Lung (tissue), 12 donors: Measurements from ENCODE around the gene SLC22A23. TPM values are rescaled to one million over a fixed set of nuclear protein-coding genes. Genes with fewer than 3 reads are reported as not detected.
A peak's percentile ranks its signal among the peaks of the same experiment; 100 is the strongest.

ENCODE experiments used
- ATAC-seq: fragments of 200-7000 bp; cut with Tn5 transposase; one replicate; pipeline ENCODE4 v1.9.1; 2020; ENCODE audit warnings: moderate number of reproducible peaks; ENCODE audit not compliant: insufficient read depth, low FRiP score
- DNase-seq, 3 donors: peaks; one replicate each; pipeline ENCODE4 v3.0.0-alpha.2; 2013 to 2017
- H3K27ac ChIP-seq, 2 donors: one replicate each; pipeline ENCODE4 v1.5.1; 2013; ENCODE audit warnings: mild to moderate bottlenecking in 2 of 2, moderate library complexity in 2 of 2, control low read depth in 1 of 2, inconsistent platforms in 1 of 2, low read depth in 1 of 2, low read length in 1 of 2
- H3K27me3 ChIP-seq, 3 donors: one replicate each; pipeline ENCODE4 v1.5.1; 2013; ENCODE audit warnings: low read length in 2 of 3; ENCODE audit not compliant: control insufficient read depth in 3 of 3, insufficient read depth in 3 of 3
- H3K36me3 ChIP-seq, 4 donors: one replicate each; pipeline ENCODE4 v1.5.1; 2013; ENCODE audit warnings: low read length in 4 of 4, mild to moderate bottlenecking in 1 of 4, moderate library complexity in 1 of 4; ENCODE audit not compliant: control insufficient read depth in 4 of 4, insufficient read depth in 4 of 4
- H3K4me1 ChIP-seq, 5 donors: one replicate each; pipeline ENCODE4 v1.5.1; 2013; ENCODE audit warnings: low read length in 5 of 5, mild to moderate bottlenecking in 2 of 5, moderate library complexity in 1 of 5; ENCODE audit not compliant: control insufficient read depth in 5 of 5, insufficient read depth in 5 of 5
- H3K4me3 ChIP-seq: one replicate; pipeline ENCODE4 v1.5.1; 2013; ENCODE audit warnings: mild to moderate bottlenecking, control low read depth, moderate library complexity
- H3K9ac ChIP-seq, 2 donors: one replicate each; pipeline ENCODE4 v1.5.1; 2013; ENCODE audit warnings: low read length in 2 of 2, control low read depth in 1 of 2; ENCODE audit not compliant: insufficient read depth in 1 of 2
- H3K9me3 ChIP-seq, 4 donors: one replicate each; pipeline ENCODE4 v1.5.1; 2013; ENCODE audit warnings: low read length in 3 of 4, mild to moderate bottlenecking in 1 of 4, moderate library complexity in 1 of 4; ENCODE audit not compliant: control insufficient read depth in 4 of 4, insufficient read depth in 3 of 4
- WGBS, 2 donors: extraction: QIAGEN DNeasy Blood & Tissue Kit; methylation state at CpG; one replicate each; pipeline ENCODE4 v1.1.7; 2013; 5-methylcytosine and 5-hydroxymethylcytosine counted together
- polyA plus RNA-seq, 2 donors: library from polyadenylated mRNA; stranded (reverse); fragments of 200-250 nt; gene quantifications; one replicate each; pipeline ENCODE4 v1.2.1, GENCODE V29; 2013
- total RNA-seq, 2 donors: library from RNA; depleted of rRNA in 1 of 2; stranded (reverse); fragments of >200 nt in 1 of 2; gene quantifications; one replicate each; pipeline ENCODE4 v1.2.1, GENCODE V29; 2014 to 2021
- TF ChIP-seq, protein P1 (sequence below): IDR thresholded peaks from 2 replicates; pipeline ENCODE4 v1.5.1; 2012; ENCODE audit warnings: mild to moderate bottlenecking; ENCODE audit errors: control extremely low read depth, extremely low read depth
- donor health status: control.
- donor health status: control.
- donor health status: Bipolar disorder and iron deficiency.
- donor health status: healthy.
- donor health status: DM: yes; HTN: yes; CAD: no.

The SLC22A23 gene
- total and polyA plus RNA-seq, 4 donors = 6.6 to 45.6 (median 24.1) TPM

DNA sequence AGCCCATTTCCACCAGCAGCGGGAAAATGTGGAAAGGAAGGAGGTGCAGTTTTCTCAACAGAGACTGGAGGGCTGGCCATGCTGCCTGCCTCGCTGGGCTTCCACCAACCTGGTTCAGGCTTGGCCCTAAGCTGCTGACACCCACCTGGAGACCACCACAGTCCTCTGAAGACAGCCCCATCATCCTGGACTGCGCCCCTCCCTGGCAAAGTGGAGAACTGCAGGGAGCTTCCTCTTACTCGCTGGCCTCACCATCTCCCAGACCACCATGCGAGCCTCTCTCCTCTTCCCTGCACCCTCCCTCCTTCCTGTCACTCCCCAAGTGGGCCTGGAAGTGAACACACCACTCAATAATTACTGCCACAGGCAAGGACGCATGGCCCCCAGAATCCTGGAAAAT, 126.7 kb downstream of the SLC22A23 start:
- H3K4me3 ChIP-seq = no peak overlapping the region
- no peaks in the 10 kb centered on the region for H3K27me3 ChIP-seq
- ATAC-seq (no peak), DNase-seq (no peak)
- H3K27ac ChIP-seq = no peak overlapping the region
- H3K9me3 ChIP-seq = no peaks in the 10 kb centered on the region
- TF ChIP-seq, protein P1, sequence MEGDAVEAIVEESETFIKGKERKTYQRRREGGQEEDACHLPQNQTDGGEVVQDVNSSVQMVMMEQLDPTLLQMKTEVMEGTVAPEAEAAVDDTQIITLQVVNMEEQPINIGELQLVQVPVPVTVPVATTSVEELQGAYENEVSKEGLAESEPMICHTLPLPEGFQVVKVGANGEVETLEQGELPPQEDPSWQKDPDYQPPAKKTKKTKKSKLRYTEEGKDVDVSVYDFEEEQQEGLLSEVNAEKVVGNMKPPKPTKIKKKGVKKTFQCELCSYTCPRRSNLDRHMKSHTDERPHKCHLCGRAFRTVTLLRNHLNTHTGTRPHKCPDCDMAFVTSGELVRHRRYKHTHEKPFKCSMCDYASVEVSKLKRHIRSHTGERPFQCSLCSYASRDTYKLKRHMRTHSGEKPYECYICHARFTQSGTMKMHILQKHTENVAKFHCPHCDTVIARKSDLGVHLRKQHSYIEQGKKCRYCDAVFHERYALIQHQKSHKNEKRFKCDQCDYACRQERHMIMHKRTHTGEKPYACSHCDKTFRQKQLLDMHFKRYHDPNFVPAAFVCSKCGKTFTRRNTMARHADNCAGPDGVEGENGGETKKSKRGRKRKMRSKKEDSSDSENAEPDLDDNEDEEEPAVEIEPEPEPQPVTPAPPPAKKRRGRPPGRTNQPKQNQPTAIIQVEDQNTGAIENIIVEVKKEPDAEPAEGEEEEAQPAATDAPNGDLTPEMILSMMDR = no peak
- WGBS, 2 donors = 87 to 92% methylated on average over 6 of the region's 6 CpGs
- H3K36me3 ChIP-seq = no peaks in the 10 kb centered on the region
- no peak overlapping the region for H3K9ac ChIP-seq
- H3K4me1 ChIP-seq = peaks cover 0 to 82% (median 22%) of the 10 kb centered on the region in 5 donors

DNA sequence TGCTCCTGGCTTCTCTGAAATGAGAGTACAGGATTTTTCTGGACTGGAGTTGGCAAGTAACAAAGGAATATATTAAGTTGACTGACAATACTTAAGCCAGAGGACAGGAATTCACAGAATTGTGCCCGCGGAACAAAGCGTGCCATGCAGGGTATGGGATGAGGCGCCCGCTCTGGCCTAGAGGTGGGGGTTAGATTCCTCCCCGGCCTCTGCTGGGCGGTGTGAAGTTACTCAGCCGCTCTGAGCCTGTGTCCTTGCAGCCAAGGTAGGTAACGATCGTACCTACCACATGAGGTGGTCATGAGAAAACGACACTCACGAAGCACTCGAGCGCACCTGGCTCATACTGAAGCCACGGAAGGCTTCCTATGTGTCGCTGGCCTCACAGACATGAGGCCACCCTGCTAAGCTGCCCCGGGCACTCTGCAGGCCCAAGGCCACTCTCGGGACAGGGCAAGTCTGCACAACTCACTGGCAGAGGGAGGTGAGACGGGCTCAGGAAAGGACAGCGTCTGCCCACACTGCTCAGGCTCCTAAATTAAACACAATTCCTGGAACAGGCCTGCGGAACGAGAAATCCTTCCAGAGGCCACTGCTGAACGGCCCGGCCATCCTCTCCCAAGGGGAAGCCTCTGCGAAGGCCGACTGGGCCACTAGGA, 127.3 kb downstream of the SLC22A23 start:
- peaks cover 0 to 83% (median 22%) of the 10 kb centered on the region in 5 donors for H3K4me1 ChIP-seq
- H3K9ac ChIP-seq = no peak overlapping the region
- no peak overlapping the region for H3K27ac ChIP-seq
- TF ChIP-seq, protein P1 = no peak
- H3K9me3 ChIP-seq = no peaks in the 10 kb centered on the region
- no peaks in the 10 kb centered on the region for H3K36me3 ChIP-seq
- ATAC-seq (no peak), DNase-seq (peak in 2 of 3 donors; percentile 25 to 45)
- no peaks in the 10 kb centered on the region for H3K27me3 ChIP-seq
- H3K4me3 ChIP-seq = no peak overlapping the region
- WGBS, 2 donors = 91 to 92% methylated on average over 26 of the region's 26 CpGs

DNA sequence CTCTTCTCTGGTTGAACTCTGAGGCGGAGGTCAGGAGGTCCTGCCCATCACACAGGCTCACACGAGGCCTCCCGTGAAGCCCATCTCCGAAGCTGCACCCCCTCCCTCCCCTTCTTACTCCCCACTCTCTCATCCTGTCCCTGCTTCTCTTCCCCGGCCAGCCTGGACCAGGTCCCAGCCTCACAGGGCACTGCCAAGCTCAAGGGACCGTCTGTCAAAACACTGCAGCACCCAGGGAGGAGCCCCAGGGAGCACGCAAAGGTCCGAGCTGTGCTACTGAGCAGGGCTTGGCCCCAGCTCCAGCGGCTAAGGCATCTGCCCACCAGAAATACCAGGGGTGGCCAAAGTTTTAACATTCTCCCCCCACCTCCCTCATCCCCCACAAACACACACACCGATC, 128.1 kb downstream of the SLC22A23 start:
- Histone ChIP-seq H3K4me1 (peaks cover 0 to 83% (median 27%) of the 10 kb centered on the region in 5 donors), H3K27ac (no peak overlapping the region), H3K27me3 (no peaks in the 10 kb centered on the region), H3K9ac (no peak overlapping the region), H3K9me3 (no peaks in the 10 kb centered on the region), H3K36me3 (no peaks in the 10 kb centered on the region), H3K4me3 (no peak overlapping the region)
- TF ChIP-seq, protein P1 = no peak
- 81 to 87% methylated on average over 10 of the region's 10 CpGs for WGBS, 2 donors
- ATAC-seq (no peak), DNase-seq (peak in 1 of 3 donors; percentile 45)

DNA sequence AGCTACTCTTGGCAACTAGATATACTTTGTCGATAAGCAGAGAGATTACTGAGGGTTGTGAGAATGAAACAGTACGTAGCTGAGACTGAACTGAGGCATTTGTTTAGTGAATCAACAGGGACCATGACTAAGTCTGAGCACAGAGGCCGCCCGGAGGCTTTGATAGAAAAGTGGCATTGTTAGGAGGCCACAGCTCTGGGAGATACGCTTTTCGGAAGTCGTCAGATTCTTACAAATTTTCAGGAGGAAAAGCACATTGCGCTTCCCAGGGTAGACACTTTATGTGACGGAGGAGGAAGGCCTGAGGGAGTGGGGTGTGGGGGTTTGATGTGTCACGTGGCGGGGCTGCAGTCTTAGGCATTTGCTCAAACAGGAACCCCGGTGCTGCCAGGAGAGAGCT, 128.7 kb downstream of the SLC22A23 start:
- WGBS, 2 donors = 86 to 91% methylated on average over 12 of the region's 12 CpGs
- DNase-seq = peak in 1 of 3 donors; percentile 43

More for the DNA sequence above, 128.7 kb downstream of the SLC22A23 start:
- no peak for ATAC-seq
- H3K27me3 ChIP-seq = no peaks in the 10 kb centered on the region
- H3K4me3 ChIP-seq = no peak overlapping the region
- H3K9ac ChIP-seq = no peak overlapping the region
- no peaks in the 10 kb centered on the region for H3K9me3 ChIP-seq
- TF ChIP-seq, protein P1 = no peak
- no peak overlapping the region for H3K27ac ChIP-seq
- peaks cover 0 to 3% (median 0%) of the 10 kb centered on the region in 4 donors for H3K36me3 ChIP-seq
- H3K4me1 ChIP-seq = peaks cover 0 to 78% (median 27%) of the 10 kb centered on the region in 5 donors
